Liver (tissue), 3 donors: ENCODE data around the gene KRTAP4-7.
"Not testable (repeated sequence)": the region's sequence is repeated elsewhere in the genome, so short reads cannot be mapped to it uniquely, and the experiment has no call there.

Experiments
- ATF3 ChIP-seq: IDR thresholded peaks from 2 replicates; pipeline ENCODE4 v1.6.1; 2016; ENCODE audit warnings: antibody characterized with exemption
- CTCF ChIP-seq: fragments of 150-350 bp; IDR thresholded peaks from 2 replicates; pipeline ENCODE4 v1.5.1; 2017; ENCODE audit warnings: improper control_type of control experiment, low read depth, low read length; ENCODE audit not compliant: missing input control
- JUND ChIP-seq, 2 donors: IDR thresholded peaks; 2 replicates each; pipeline ENCODE4 v1.6.1; 2016; ENCODE audit warnings: antibody characterized with exemption in 2 of 2
- NR2F2 ChIP-seq: IDR thresholded peaks from 2 replicates; pipeline ENCODE4 v1.6.1; 2016; ENCODE audit warnings: antibody characterized with exemption
- RAD21 ChIP-seq, 2 donors: IDR thresholded peaks; 2 replicates each; pipeline ENCODE4 v1.6.1; 2016; ENCODE audit warnings: antibody characterized with exemption in 2 of 2, mild to moderate bottlenecking in 2 of 2
- REST ChIP-seq: IDR thresholded peaks from 2 replicates; pipeline ENCODE4 v1.6.1; 2016; ENCODE audit warnings: antibody characterized with exemption, mild to moderate bottlenecking
- RXRA ChIP-seq, 2 donors: IDR thresholded peaks; 2 replicates each; pipeline ENCODE4 v1.6.1; 2017 to 2018; ENCODE audit warnings: antibody characterized with exemption in 2 of 2, mild to moderate bottlenecking in 1 of 2
- TAF1 ChIP-seq: conservative IDR thresholded peaks from 2 replicates; pipeline ENCODE4 v1.6.1; 2016; ENCODE audit warnings: antibody characterized with exemption, mild to moderate bottlenecking
- TF ChIP-seq, protein P1 (sequence below): IDR thresholded peaks from 2 replicates; pipeline ENCODE4 v1.6.1; 2016; ENCODE audit warnings: antibody characterized with exemption
- TF ChIP-seq, protein P2 (sequence below): IDR thresholded peaks from 2 replicates; pipeline ENCODE4 v1.6.1; 2016; ENCODE audit warnings: antibody characterized with exemption
- donor health status: healthy.
- donor health status: healthy.

DNA sequence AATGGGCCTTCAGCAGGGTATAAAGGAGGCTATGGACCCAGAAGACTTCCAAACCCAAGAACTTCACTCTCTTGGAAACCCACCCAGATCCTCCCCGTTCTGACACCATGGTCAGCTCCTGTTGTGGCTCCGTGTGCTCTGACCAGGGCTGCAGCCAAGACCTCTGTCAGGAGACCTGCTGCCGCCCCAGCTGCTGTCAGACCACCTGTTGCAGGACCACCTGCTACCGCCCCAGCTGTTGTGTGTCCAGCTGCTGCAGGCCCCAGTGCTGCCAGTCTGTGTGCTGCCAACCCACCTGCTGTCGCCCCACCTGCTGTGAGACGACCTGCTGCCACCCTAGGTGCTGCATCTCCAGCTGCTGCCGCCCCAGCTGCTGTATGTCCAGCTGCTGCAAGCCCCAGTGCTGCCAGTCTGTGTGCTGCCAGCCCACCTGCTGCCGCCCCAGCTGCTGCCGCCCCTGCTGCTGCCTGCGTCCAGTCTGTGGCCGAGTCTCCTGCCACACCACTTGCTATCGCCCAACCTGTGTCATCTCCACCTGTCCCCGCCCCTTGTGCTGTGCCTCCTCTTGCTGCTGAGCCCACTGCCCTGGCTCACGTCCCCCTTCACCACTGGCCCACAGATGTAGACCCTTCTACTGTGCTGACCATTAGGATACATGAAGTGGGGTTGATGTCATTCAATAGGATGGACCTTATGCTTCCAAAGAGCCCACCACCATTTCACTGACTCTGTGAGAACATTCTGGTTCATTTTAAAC is at the start of gene KRTAP4-7:
- TF ChIP-seq ATF3; CTCF; RXRA (IDR thresholded peaks at IDR 0.05); REST; JUND (IDR thresholded peaks at IDR 0.05); TAF1; NR2F2; RAD21 (IDR thresholded peaks at IDR 0.05): not testable (repeated sequence)
- TF ChIP-seq, protein P1, sequence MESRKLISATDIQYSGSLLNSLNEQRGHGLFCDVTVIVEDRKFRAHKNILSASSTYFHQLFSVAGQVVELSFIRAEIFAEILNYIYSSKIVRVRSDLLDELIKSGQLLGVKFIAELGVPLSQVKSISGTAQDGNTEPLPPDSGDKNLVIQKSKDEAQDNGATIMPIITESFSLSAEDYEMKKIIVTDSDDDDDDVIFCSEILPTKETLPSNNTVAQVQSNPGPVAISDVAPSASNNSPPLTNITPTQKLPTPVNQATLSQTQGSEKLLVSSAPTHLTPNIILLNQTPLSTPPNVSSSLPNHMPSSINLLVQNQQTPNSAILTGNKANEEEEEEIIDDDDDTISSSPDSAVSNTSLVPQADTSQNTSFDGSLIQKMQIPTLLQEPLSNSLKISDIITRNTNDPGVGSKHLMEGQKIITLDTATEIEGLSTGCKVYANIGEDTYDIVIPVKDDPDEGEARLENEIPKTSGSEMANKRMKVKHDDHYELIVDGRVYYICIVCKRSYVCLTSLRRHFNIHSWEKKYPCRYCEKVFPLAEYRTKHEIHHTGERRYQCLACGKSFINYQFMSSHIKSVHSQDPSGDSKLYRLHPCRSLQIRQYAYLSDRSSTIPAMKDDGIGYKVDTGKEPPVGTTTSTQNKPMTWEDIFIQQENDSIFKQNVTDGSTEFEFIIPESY = not testable (repeated sequence)
- TF ChIP-seq, protein P2, sequence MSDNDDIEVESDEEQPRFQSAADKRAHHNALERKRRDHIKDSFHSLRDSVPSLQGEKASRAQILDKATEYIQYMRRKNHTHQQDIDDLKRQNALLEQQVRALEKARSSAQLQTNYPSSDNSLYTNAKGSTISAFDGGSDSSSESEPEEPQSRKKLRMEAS = not testable (repeated sequence)
